Uterus (tissue), 2 donors: Measurements from ENCODE around the gene SSH2.
A peak's percentile ranks its signal among the peaks of the same experiment; 100 is the strongest.

ENCODE experiments used
- POLR2A ChIP-seq, 2 donors: fragments of 450-650 bp; IDR thresholded peaks; one replicate each; pipeline ENCODE4 v1.6.1; 2016; ENCODE audit warnings: antibody characterized with exemption in 2 of 2, mild to moderate bottlenecking in 1 of 2, moderate library complexity in 1 of 2
- TF ChIP-seq, protein P1 (sequence below), 4 experiments: fragments of 200-600 bp in 2 of 4; fragments of 450-650 bp in 2 of 4; sonication (generic) in 2 of 4; IDR thresholded peaks; one replicate each; pipeline ENCODE4 v1.5.1; 2016 to 2019; ENCODE audit warnings: antibody characterized with exemption in 4 of 4, mild to moderate bottlenecking in 2 of 4, moderate library complexity in 1 of 4

DNA sequence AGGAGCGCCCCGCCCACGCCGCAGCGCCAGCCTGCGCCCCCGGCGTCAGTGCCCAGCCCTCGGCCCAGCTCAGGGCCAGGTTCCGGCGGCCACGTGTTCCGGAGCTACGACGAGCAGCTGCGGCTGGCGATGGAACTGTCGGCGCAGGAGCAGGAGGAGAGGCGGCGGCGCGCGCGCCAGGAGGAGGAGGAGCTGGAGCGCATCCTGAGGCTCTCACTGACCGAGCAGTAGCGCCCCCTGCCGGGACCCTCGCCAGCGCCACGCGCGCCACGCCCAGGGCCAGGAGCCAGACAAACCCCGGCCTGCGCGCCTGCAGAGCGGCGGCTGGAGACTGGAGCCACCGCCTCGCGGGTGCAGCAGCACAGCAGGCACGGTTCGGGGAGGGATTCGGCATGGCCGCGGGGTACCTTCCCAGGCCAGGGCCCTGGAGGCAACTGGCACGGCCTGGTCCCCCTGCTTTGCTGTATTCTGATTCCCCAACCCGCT lies 316.6 kb downstream of the SSH2 start:
- TF ChIP-seq, protein P1, sequence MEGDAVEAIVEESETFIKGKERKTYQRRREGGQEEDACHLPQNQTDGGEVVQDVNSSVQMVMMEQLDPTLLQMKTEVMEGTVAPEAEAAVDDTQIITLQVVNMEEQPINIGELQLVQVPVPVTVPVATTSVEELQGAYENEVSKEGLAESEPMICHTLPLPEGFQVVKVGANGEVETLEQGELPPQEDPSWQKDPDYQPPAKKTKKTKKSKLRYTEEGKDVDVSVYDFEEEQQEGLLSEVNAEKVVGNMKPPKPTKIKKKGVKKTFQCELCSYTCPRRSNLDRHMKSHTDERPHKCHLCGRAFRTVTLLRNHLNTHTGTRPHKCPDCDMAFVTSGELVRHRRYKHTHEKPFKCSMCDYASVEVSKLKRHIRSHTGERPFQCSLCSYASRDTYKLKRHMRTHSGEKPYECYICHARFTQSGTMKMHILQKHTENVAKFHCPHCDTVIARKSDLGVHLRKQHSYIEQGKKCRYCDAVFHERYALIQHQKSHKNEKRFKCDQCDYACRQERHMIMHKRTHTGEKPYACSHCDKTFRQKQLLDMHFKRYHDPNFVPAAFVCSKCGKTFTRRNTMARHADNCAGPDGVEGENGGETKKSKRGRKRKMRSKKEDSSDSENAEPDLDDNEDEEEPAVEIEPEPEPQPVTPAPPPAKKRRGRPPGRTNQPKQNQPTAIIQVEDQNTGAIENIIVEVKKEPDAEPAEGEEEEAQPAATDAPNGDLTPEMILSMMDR (IDR thresholded peaks at IDR 0.05): peak; percentile 69 to 87 (median 80)
- TF ChIP-seq POLR2A (IDR thresholded peaks at IDR 0.05): no peak
